IMR-90 (cell line): ENCODE results near the gene S1PR1. TPM values are rescaled to one million over a fixed set of nuclear protein-coding genes. Genes with fewer than 3 reads are reported as not detected.

Source experiments
- ATAC-seq: fragments of 200-7000 bp; cut with Tn5 transposase; 2 replicates; pipeline ENCODE4 v1.9.1; 2020; ENCODE audit warnings: low read depth, mild to moderate bottlenecking, moderate library complexity
- BruUV-seq: library from RNA; stranded (reverse); fragments of 400-500 nt; replicated peaks from 2 replicates; lab custom pipeline; 2021; lab: Mats Ljungman, UMichigan
- CTCF ChIA-PET: fragments of 300-600 bp; formaldehyde crosslinking; extraction: SDS; loops from one replicate; lab custom pipeline; 2021; ENCODE audit warnings: antibody characterized with exemption; lab: Yijun Ruan, JAX
- POLR2A ChIA-PET: fragments of 300-600 bp; sonication (Branson Sonifier 250); formaldehyde crosslinking; loops from one replicate; lab custom pipeline; 2022; ENCODE audit warnings: antibody characterized with exemption; ENCODE audit not compliant: unreplicated experiment; lab: Charles Lee
- DNase-seq: peaks from one replicate; pipeline ENCODE4 v3.0.0; 2013
- H2AFZ ChIP-seq: replicated peaks from 2 replicates; pipeline ENCODE3; 2013; ENCODE audit warnings: low read length, mild to moderate bottlenecking; ENCODE audit not compliant: poor library complexity
- H2AK5ac ChIP-seq: 2 replicates; pipeline ENCODE4 v1.6.1; 2013; ENCODE audit warnings: low read depth, low read length, inconsistent platforms
- H2AK9ac ChIP-seq: replicated peaks from 2 replicates; pipeline ENCODE3; 2013; ENCODE audit warnings: mild to moderate bottlenecking, low read depth, low read length, moderate library complexity; ENCODE audit not compliant: poor library complexity
- H2BK120ac ChIP-seq: 2 replicates; pipeline ENCODE4 v1.6.1; 2013; ENCODE audit warnings: low read depth, low read length, inconsistent platforms
- H2BK15ac ChIP-seq: 3 replicates; pipeline ENCODE4 v1.6.1; 2013; ENCODE audit warnings: low read depth, low read length, inconsistent platforms
- H2BK20ac ChIP-seq: 2 replicates; pipeline ENCODE4 v1.6.1; 2013; ENCODE audit warnings: low read depth, mild to moderate bottlenecking, inconsistent platforms, low read length, moderate library complexity
- H2BK5ac ChIP-seq: 2 replicates; pipeline ENCODE4 v1.6.1; 2013; ENCODE audit warnings: mild to moderate bottlenecking, low read depth, low read length, inconsistent platforms; ENCODE audit not compliant: poor library complexity, severe bottlenecking
- H3K14ac ChIP-seq: replicated peaks from 2 replicates; pipeline ENCODE4 v1.6.1; 2013; ENCODE audit warnings: low read depth, low read length, inconsistent platforms
- H3K18ac ChIP-seq: 2 replicates; pipeline ENCODE4 v1.6.1; 2013; ENCODE audit warnings: low read depth, low read length, control low read depth
- H3K23ac ChIP-seq: 2 replicates; pipeline ENCODE4 v1.6.1; 2013; ENCODE audit warnings: low read depth, low read length, inconsistent platforms
- H3K27ac ChIP-seq: 2 replicates; pipeline ENCODE4 v1.5.1; 2013; ENCODE audit warnings: mild to moderate bottlenecking, control low read depth, low read length; ENCODE audit not compliant: insufficient read depth
- H3K27me3 ChIP-seq: 2 replicates; pipeline ENCODE4 v1.6.1; 2013; ENCODE audit warnings: low read length; ENCODE audit not compliant: control insufficient read depth, insufficient read depth
- H3K36me3 ChIP-seq: 2 replicates; pipeline ENCODE4 v1.6.1; 2013; ENCODE audit warnings: low read length, mixed read lengths; ENCODE audit not compliant: control insufficient read depth, insufficient read depth
- H3K4ac ChIP-seq: 2 replicates; pipeline ENCODE4 v1.6.1; 2013; ENCODE audit warnings: low read depth, low read length, inconsistent platforms
- H3K4me1 ChIP-seq: 2 replicates; pipeline ENCODE4 v1.6.1; 2013; ENCODE audit warnings: low read length, mixed read lengths; ENCODE audit not compliant: control insufficient read depth, insufficient read depth
- H3K4me2 ChIP-seq: 2 replicates; pipeline ENCODE4 v1.6.1; 2013; ENCODE audit warnings: low read depth, mild to moderate bottlenecking, control low read depth, low read length, moderate library complexity
- H3K4me3 ChIP-seq: 2 replicates; pipeline ENCODE4 v1.5.1; 2013; ENCODE audit warnings: low read depth, mild to moderate bottlenecking, control low read depth, low read length, moderate library complexity; ENCODE audit not compliant: insufficient read depth
- H3K56ac ChIP-seq: 2 replicates; pipeline ENCODE4 v1.6.1; 2013; ENCODE audit warnings: low read length, inconsistent platforms; ENCODE audit not compliant: insufficient read depth; ENCODE audit errors: extremely low read depth
- H3K79me1 ChIP-seq, 2 experiments: 2 replicates each; pipeline ENCODE4 v1.6.1; 2013; ENCODE audit warnings: low read length in 2 of 2, inconsistent platforms in 1 of 2, low read depth in 1 of 2
- H3K9ac ChIP-seq: 2 replicates; pipeline ENCODE4 v1.6.1; 2013; ENCODE audit warnings: low read depth, low read length, control low read depth
- H3K9me1 ChIP-seq: 2 replicates; pipeline ENCODE4 v1.6.1; 2013; ENCODE audit warnings: low read length, inconsistent platforms; ENCODE audit not compliant: insufficient read depth
- H3K9me3 ChIP-seq: 2 replicates; pipeline ENCODE4 v1.6.1; 2013; ENCODE audit warnings: low read length; ENCODE audit not compliant: control insufficient read depth, insufficient read depth
- H4K20me1 ChIP-seq: 2 replicates; pipeline ENCODE4 v1.6.1; 2013; ENCODE audit warnings: low read length, inconsistent platforms; ENCODE audit not compliant: insufficient read depth
- H4K5ac ChIP-seq: 2 replicates; pipeline ENCODE4 v1.6.1; 2013; ENCODE audit warnings: mild to moderate bottlenecking, low read depth, low read length, control low read depth
- H4K8ac ChIP-seq, 2 experiments: 2 replicates each; pipeline ENCODE4 v1.6.1; 2013; ENCODE audit warnings: low read depth in 2 of 2, low read length in 2 of 2, control low read depth in 1 of 2, inconsistent platforms in 1 of 2
- H4K91ac ChIP-seq: 2 replicates; pipeline ENCODE4 v1.6.1; 2013; ENCODE audit warnings: low read depth, low read length, inconsistent platforms; ENCODE audit not compliant: insufficient read depth
- BHLHE40 ChIP-seq: fragments of 150-350 bp; IDR thresholded peaks from 2 replicates; pipeline ENCODE4 v1.6.1; 2016; ENCODE audit warnings: mild to moderate bottlenecking, low read depth, low read length
- CEBPB ChIP-seq: IDR thresholded peaks from 2 replicates; pipeline ENCODE4 v1.6.1; 2012; ENCODE audit warnings: low read depth, low read length, improper control_type of control experiment
- CHD1 ChIP-seq: IDR thresholded peaks from 2 replicates; pipeline ENCODE4 v1.6.1; 2012; ENCODE audit warnings: low read depth, low read length, improper control_type of control experiment
- ELK1 ChIP-seq: fragments of 150-350 bp; IDR thresholded peaks from 2 replicates; pipeline ENCODE4 v1.6.1; 2016; ENCODE audit warnings: low read depth, mild to moderate bottlenecking, low read length, moderate library complexity, borderline replicate concordance
- FOS ChIP-seq: fragments of 150-350 bp; IDR thresholded peaks from 2 replicates; pipeline ENCODE4 v1.6.1; 2016; ENCODE audit warnings: low read depth, low read length
- MAFK ChIP-seq: IDR thresholded peaks from 2 replicates; pipeline ENCODE4 v1.6.1; 2012; ENCODE audit warnings: low read depth, low read length, improper control_type of control experiment
- MAZ ChIP-seq: IDR thresholded peaks from 2 replicates; pipeline ENCODE4 v1.6.1; 2012; ENCODE audit warnings: low read depth, mild to moderate bottlenecking, low read length, improper control_type of control experiment, moderate library complexity, borderline replicate concordance
- MXI1 ChIP-seq: IDR thresholded peaks from 2 replicates; pipeline ENCODE4 v1.6.1; 2012; ENCODE audit warnings: low read depth, mild to moderate bottlenecking, low read length, moderate library complexity, borderline replicate concordance
- RAD21 ChIP-seq: IDR thresholded peaks from 2 replicates; pipeline ENCODE4 v1.6.1; 2012; ENCODE audit warnings: low read length, improper control_type of control experiment
- RCOR1 ChIP-seq: IDR thresholded peaks from 2 replicates; pipeline ENCODE4 v1.6.1; 2012; ENCODE audit warnings: mild to moderate bottlenecking, low read length, improper control_type of control experiment; ENCODE audit not compliant: insufficient replicate concordance
- RFX5 ChIP-seq: IDR thresholded peaks from 2 replicates; pipeline ENCODE4 v1.8.0; 2012; ENCODE audit warnings: low read depth, mild to moderate bottlenecking, low read length, moderate library complexity
- SMC3 ChIP-seq: fragments of 150-350 bp; IDR thresholded peaks from 2 replicates; pipeline ENCODE4 v1.6.1; 2016; ENCODE audit warnings: low read depth, mild to moderate bottlenecking, antibody characterized with exemption, low read length, moderate library complexity
- WGBS, 2 experiments: methylation state at CpG; one replicate each; pipeline versions ENCODE4 v1.1.5 to v1.1.7; 2013; ENCODE audit warnings: missing lambda C conversion rate in 2 of 2; ENCODE audit not compliant: insufficient read length in 1 of 2; ENCODE audit errors: extremely low coverage in 2 of 2; 5-methylcytosine and 5-hydroxymethylcytosine counted together
- dilution Hi-C: fragments of 300-500 bp; cut with HindIII; formaldehyde crosslinking; loops from one replicate; pipeline ENCODE4 v1.14.3; 2018; ENCODE audit warnings: low sequenced_read_pairs; ENCODE audit not compliant: unreplicated experiment
- in situ Hi-C: fragments of 300-500 bp; cut with MboI; formaldehyde crosslinking; loops from 3 replicates; pipeline ENCODE4 v1.14.3; 2019; ENCODE audit warnings: low sequenced_read_pairs, inconsistent platforms, mixed read lengths
- intact Hi-C: fragments of 100-400 bp; cut with micrococcal nuclease; formaldehyde crosslinking; loops from 2 replicates; pipeline ENCODE4 v1.10.0; 2022
- polyA plus RNA-seq, 3 experiments: library from polyadenylated mRNA; depleted of rRNA; stranded (reverse); fragments of >200 nt; gene quantifications; 2 replicates each; pipeline ENCODE4 v1.2.3, GENCODE V29; 2012; ENCODE audit warnings: low replicate concordance in 1 of 3
- total RNA-seq: library from RNA; depleted of rRNA; stranded (reverse); fragments of >200 nt; gene quantifications from 2 replicates; pipeline ENCODE4 v1.2.3, GENCODE V29; 2012
- TF ChIP-seq, protein P1 (sequence below): fragments of 150-350 bp; IDR thresholded peaks from 2 replicates; pipeline ENCODE4 v1.6.1; 2017; ENCODE audit warnings: mild to moderate bottlenecking, antibody characterized with exemption, low read length, low read depth
- TF ChIP-seq, protein P2 (sequence below): conservative IDR thresholded peaks from 2 replicates; pipeline ENCODE4 v1.5.1; 2012; ENCODE audit warnings: mild to moderate bottlenecking, low read depth, low read length, improper control_type of control experiment

The S1PR1 gene
- total and polyA plus RNA-seq, 2 of the 4 experiments (the other 2 are of a cell fraction): 12.9 to 15.6 TPM

- no peak overlapping the region for H3K4ac ChIP-seq
- CTCF ChIA-PET: no interaction called here
- H3K36me3 ChIP-seq: no peaks in the 10 kb centered on the region
- H3K27ac ChIP-seq: no peak overlapping the region
- H4K91ac ChIP-seq: no peak overlapping the region
- dilution Hi-C loops: no loop called here
- no peak overlapping the region for H4K5ac ChIP-seq
- no peak overlapping the region for H2BK20ac ChIP-seq
- TF ChIP-seq RFX5 (no peak), CHD1 (no peak), BHLHE40 (no peak), CEBPB (no peak), MXI1 (no peak), MAFK (no peak), RAD21 (no peak), SMC3 (no peak), MAZ (no peak), FOS (no peak), ELK1 (no peak), RCOR1 (no peak)
- TF ChIP-seq, protein P1, sequence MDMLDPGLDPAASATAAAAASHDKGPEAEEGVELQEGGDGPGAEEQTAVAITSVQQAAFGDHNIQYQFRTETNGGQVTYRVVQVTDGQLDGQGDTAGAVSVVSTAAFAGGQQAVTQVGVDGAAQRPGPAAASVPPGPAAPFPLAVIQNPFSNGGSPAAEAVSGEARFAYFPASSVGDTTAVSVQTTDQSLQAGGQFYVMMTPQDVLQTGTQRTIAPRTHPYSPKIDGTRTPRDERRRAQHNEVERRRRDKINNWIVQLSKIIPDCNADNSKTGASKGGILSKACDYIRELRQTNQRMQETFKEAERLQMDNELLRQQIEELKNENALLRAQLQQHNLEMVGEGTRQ: no peak
- TF ChIP-seq, protein P2, sequence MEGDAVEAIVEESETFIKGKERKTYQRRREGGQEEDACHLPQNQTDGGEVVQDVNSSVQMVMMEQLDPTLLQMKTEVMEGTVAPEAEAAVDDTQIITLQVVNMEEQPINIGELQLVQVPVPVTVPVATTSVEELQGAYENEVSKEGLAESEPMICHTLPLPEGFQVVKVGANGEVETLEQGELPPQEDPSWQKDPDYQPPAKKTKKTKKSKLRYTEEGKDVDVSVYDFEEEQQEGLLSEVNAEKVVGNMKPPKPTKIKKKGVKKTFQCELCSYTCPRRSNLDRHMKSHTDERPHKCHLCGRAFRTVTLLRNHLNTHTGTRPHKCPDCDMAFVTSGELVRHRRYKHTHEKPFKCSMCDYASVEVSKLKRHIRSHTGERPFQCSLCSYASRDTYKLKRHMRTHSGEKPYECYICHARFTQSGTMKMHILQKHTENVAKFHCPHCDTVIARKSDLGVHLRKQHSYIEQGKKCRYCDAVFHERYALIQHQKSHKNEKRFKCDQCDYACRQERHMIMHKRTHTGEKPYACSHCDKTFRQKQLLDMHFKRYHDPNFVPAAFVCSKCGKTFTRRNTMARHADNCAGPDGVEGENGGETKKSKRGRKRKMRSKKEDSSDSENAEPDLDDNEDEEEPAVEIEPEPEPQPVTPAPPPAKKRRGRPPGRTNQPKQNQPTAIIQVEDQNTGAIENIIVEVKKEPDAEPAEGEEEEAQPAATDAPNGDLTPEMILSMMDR: no peak
- H3K9me1 ChIP-seq: no peaks in the 10 kb centered on the region
- DNase-seq (no peak), ATAC-seq (no peak)
- no peak overlapping the region for H3K9ac ChIP-seq
- no peak overlapping the region for H3K14ac ChIP-seq
- no peak overlapping the region for H2AK9ac ChIP-seq
- H3K23ac ChIP-seq: no peak overlapping the region
- no peak overlapping the region for H3K4me2 ChIP-seq
- no peaks in the 10 kb centered on the region; the same call in 1 of the 2 replicates for H3K27me3 ChIP-seq
- WGBS, 2 experiments: 94% methylated on average over 2 of the region's 3 CpGs; no CpG with 5 or more reads in 1 of the 2 experiments
- POLR2A ChIA-PET: no interaction called here
- H3K4me3 ChIP-seq: no peak overlapping the region
- no peaks in the 10 kb centered on the region for H3K79me1 ChIP-seq
- in situ Hi-C loops: no loop called here
- H3K9me3 ChIP-seq: no peaks in the 10 kb centered on the region
- H3K56ac ChIP-seq: no peak overlapping the region
- H2AK5ac ChIP-seq: no peak overlapping the region
- BruUV-seq: no TSS peak
- no peak overlapping the region for H3K18ac ChIP-seq
- peak overlapping the region; percentile 5 for H2AFZ ChIP-seq
- intact Hi-C loops: no loop called here
- H4K8ac ChIP-seq: no peak overlapping the region
- H2BK5ac ChIP-seq: no peak overlapping the region
- no peaks in the 10 kb centered on the region for H4K20me1 ChIP-seq
- no peak overlapping the region for H2BK15ac ChIP-seq
- H3K4me1 ChIP-seq: peaks cover 2% of the 10 kb centered on the region
- no peak overlapping the region for H2BK120ac ChIP-seq
Measured at GRCh38 chr1:101257500-101258325, 20.9 kb downstream of the S1PR1 start.
